Omental fat pad (tissue), 4 donors: ENCODE data around the gene CNOT3. TPM values are rescaled to one million over a fixed set of nuclear protein-coding genes. Genes with fewer than 3 reads are reported as not detected.

Source experiments
- ATAC-seq: fragments of 150-250 bp; one replicate; pipeline ENCODE4 v1.9.1; 2016; ENCODE audit warnings: mild to moderate bottlenecking, moderate library complexity; ENCODE audit not compliant: low FRiP score
- DNase-seq: peaks from one replicate; pipeline ENCODE4 v3.0.0-alpha.2; 2019; ENCODE audit warnings: low spot score
- CTCF ChIP-seq, 3 donors: fragments of 450-650 bp; IDR thresholded peaks; one replicate each; pipeline ENCODE4 v1.5.1; 2016 to 2017; ENCODE audit warnings: antibody characterized with exemption in 3 of 3, mild to moderate bottlenecking in 3 of 3, moderate library complexity in 2 of 3
- total RNA-seq, 4 donors: library from RNA; depleted of rRNA; stranded (reverse); fragments of >200 nt; gene quantifications; one replicate each; pipeline ENCODE4 v1.1.0, GENCODE V29; 2016

CNOT3 gene
- total RNA-seq, 4 donors from 2014 or later, result 13.4 to 24.4 (median 19.0) TPM

DNA sequence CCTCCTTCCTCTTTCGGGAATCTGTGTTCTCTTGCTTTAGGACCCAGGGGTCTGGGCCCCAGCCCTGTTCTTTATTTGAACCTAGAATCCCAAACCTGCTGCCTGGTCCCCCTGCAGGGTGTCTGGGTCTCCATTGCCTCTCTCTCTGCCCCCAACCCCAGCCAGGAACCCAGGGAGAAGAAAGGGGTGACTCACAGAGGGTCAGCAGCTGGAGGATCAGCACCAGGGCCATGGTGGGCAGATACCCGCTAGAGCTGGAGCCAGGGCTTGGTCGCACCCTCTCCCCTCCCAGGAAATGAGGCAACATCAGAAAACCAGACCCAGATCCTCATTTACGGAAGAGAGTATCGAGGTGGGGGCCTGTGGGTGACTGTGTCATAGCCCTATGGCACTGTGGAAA, 37.0 kb upstream of the CNOT3 start, which contains the start of gene OSCAR:
OSCAR (minus strand) TSS at position 243 of the 400 bp plus-strand sequence; CDS start at position 232, 11 bp downstream.
- ATAC-seq, result no peak
- DNase-seq, result no peak

DNA sequence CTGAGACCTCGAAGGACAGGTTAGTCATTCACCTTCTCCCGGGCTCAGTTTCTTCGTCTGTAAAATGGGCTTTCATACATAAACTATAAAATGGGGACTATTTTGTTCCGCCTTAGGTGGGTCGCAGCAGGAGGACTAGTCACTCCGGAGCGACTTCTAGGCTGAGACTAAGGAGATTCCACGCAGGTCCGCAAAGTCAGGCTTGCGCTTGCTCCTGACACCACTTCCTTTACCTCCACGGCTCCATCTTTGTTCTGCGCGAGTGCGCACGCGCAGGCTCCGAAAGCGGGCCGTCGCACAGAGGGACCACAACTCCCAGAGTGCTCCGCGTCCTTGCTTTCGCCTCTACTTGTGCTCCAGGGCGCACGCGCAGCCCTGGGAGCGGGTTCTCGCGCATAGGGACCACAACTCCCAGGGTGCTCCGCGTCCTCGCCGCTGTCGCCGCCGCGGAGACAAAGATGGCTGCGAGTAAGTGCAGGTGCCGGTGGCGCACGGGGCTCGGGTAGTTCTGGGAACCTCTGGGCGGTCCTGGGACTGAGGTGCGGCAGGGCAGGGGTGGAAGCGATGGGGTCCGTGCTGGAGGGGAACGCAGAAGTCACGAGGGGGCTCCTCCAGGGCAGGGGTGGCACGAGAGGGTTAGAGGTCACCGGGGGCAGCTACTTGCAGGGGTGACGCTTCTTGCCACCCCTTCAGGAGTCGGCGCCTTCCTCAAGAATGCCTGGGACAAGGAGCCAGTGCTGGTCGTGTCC, 35.0 kb upstream of the CNOT3 start, which contains the start of gene NDUFA3:
NDUFA3 (plus strand) TSS at position 435 of the 749 bp plus-strand sequence; CDS start at position 459, 24 bp downstream.
- peak; percentile 99 for ATAC-seq
- peak; percentile 82 for DNase-seq
- TF ChIP-seq CTCF (IDR thresholded peaks at IDR 0.05), result no peak

More for the DNA sequence above, 37.0 kb upstream of the CNOT3 start, which contains the start of gene OSCAR:
- no peak for TF ChIP-seq CTCF (IDR thresholded peaks at IDR 0.05)

DNA sequence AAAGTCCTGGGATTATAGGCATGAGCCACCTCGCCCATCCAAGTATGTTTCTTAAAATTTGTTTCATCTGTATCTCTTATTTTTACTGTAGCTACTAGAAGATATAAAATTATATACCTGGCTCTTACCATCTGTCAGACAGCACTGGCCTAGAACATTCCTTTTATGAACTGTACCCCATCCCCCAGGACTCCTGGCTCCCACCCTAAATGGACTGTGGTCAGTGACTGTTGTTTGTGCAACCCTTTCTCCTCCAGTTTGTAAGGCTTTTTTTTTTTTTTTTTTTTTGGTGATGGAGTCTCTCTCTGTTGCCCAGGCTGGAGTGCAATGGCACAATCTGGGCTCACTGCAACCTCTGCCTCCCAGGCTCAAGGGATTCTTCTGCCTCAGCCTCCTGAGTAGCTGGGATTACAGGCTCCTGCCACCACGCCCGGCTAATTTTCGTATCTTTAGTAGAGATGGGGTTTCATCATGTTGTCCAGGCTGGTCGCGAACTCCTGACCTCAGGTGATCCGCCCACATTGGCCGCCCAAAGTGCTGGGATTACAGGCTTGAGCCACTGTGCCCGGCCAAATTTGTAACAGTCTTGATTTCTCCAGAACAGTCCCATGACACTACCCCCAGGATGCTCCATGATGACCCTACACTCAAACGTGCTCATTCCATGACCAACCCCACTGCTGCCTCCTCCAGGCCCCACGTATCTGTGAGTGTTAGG, 32.4 kb upstream of the CNOT3 start:
- TF ChIP-seq CTCF (IDR thresholded peaks at IDR 0.05), result no peak
- DNase-seq (no peak), ATAC-seq (no peak)

GRCh38 chr19:54105796-54106195, 31.8 kb upstream of the CNOT3 start:
- peak; percentile 17 for DNase-seq

GRCh38 chr19:54106716-54107115, 30.8 kb upstream of the CNOT3 start:
- no peak for DNase-seq
- no peak for ATAC-seq
- no peak for TF ChIP-seq CTCF (IDR thresholded peaks at IDR 0.05)

More at GRCh38 chr19:54105796-54106195, 31.8 kb upstream of the CNOT3 start:
- no peak for TF ChIP-seq CTCF (IDR thresholded peaks at IDR 0.05)
- ATAC-seq, result no peak

GRCh38 chr19:54107876-54108490, 29.6 kb upstream of the CNOT3 start:
- ATAC-seq (no peak), DNase-seq (no peak)
- no peak for TF ChIP-seq CTCF (IDR thresholded peaks at IDR 0.05)
